Measurements from ENCODE around the gene DCAF17. TPM values are rescaled to one million over a fixed set of nuclear protein-coding genes. Genes with fewer than 3 reads are reported as not detected.

DCAF17 gene
- total and polyA plus RNA-seq, 2 donors (not counting 1 experiment from before 2014, with no cell fraction given), result 8.8 to 29.4 TPM

DNA sequence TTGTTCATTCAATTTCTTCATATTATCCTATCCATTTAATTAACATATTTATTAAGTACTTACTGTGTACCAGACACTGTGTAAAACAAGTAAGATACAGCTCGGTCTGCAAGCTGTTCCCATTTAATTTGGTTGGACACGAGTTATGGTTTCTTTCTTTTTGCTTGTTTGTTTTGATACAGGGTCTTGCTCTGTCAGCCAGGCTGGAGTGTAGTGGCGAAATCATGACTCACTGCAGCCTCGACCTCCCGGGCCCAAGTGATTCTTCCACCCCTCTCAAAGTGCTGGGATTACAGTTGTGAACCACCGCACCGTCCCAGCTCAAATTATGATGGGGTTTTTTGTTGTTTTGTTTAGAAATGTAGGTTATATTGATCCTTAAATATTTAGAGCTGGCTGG lies 97.3 kb downstream of the DCAF17 start:
- Histone ChIP-seq H3K27ac (ENCODE audit: low read length in 2 of 2) (no peak overlapping the region), H3K4me3 (ENCODE audit: control extremely low read depth in 1 of 5, extremely low read depth in 1 of 5, insufficient read depth in 1 of 5, low read depth in 2 of 5, low read length in 4 of 5) (no peak overlapping the region), H3K4me1 (ENCODE audit: control insufficient read depth in 2 of 2, insufficient read depth in 2 of 2, low read length in 2 of 2) (no peaks in the 10 kb centered on the region), H2AFZ (ENCODE audit: insufficient read depth, low read depth, low read length, poor library complexity, severe bottlenecking) (no peak overlapping the region), H3K4me2 (replicated peaks; ENCODE audit: low read depth, low read length, poor library complexity, severe bottlenecking) (no peak overlapping the region), H3K9ac (ENCODE audit: low read length) (no peak overlapping the region), H3K9me3 (ENCODE audit: control extremely low read depth in 1 of 3, control insufficient read depth in 2 of 3, insufficient read depth in 1 of 3, low read length in 2 of 3) (peaks cover 0 to 5% (median 0%) of the 10 kb centered on the region in 3 donors), H3K36me3 (replicated peaks in 1 of 2; ENCODE audit: control extremely low read depth in 1 of 2, control insufficient read depth in 1 of 2, extremely low read depth in 1 of 2, insufficient read depth in 2 of 2, low read length in 1 of 2) (no peaks in the 10 kb centered on the region), H3K27me3 (replicated peaks in 1 of 4; ENCODE audit: control extremely low read depth in 1 of 4, control insufficient read depth in 3 of 4, insufficient read depth in 4 of 4, low read length in 3 of 4) (peaks cover 0 to 4% (median 2%) of the 10 kb centered on the region in 4 experiments), H4K20me1 (ENCODE audit: control insufficient read depth, insufficient read depth, low read length, poor library complexity, severe bottlenecking) (no peaks in the 10 kb centered on the region), H3K79me2 (ENCODE audit: control insufficient read depth, insufficient read depth, low read length) (no peaks in the 10 kb centered on the region)
- Mint-ChIP-seq H3K4me1 (no peaks in the 10 kb centered on the region), H3K27ac (no peak overlapping the region), H3K4me3 (no peak overlapping the region), H3K9me3 (ENCODE audit: insufficient read depth) (peaks cover 6% of the 10 kb centered on the region), H3K27me3 (peaks cover 19% of the 10 kb centered on the region)
- no peak for ATAC-seq (ENCODE audit: low read depth)
- CTCF ChIA-PET, result no interaction called here
- POLR2A ChIA-PET, result interaction anchor here (0.6 kb wide), 1 partner anchor 449 kb away, joined by 4 read pairs; no protein-coding TSS in a partner anchor
- intact Hi-C loops (cut with micrococcal nuclease), result no loop called here
- DNase-seq, result no peak
- 60% methylated on average over 1 of the region's 7 CpGs for WGBS (ENCODE audit: insufficient coverage)
- TF ChIP-seq EZH2 (IDR thresholded peaks at IDR 0.05; ENCODE audit: borderline replicate concordance, insufficient read depth, low read depth, low read length, poor library complexity, severe bottlenecking) (no peak), CTCF (IDR thresholded peaks at IDR 0.05) (no peak)

DNA sequence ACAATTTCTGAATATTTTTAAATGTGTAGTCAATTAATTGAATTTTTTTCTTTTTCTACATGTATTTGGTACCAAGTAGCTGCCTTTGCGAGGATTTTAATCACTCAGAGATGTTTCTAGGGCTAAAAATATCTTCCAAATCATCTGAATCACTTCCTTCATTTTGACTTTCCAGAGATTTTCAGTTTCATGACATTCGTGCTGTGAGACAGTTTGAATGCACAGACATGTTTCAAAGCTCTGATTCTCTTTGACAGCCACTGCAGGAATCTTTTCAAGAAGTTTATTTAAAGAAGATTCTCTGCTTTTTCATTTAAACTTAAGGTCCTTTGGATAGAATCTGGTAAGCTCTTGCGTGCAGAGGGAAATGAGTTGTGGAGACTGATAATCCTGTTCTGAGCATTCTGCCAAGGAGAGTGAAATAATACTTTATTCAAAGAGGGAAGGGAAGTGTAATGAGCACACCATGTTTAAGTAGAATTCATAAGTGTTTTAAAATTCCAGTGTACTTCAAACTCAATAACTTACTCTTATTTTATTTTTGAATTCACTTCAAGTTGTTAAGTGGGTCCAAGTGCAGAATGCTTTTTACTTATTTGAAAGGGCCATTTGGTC lies 97.9 kb downstream of the DCAF17 start:
- H3K27me3 Mint-ChIP-seq, result peaks cover 21% of the 10 kb centered on the region
- H3K79me2 ChIP-seq (ENCODE audit: control insufficient read depth, insufficient read depth, low read length), result no peaks in the 10 kb centered on the region
- H4K20me1 ChIP-seq (ENCODE audit: control insufficient read depth, insufficient read depth, low read length, poor library complexity, severe bottlenecking), result no peaks in the 10 kb centered on the region
- H3K9me3 ChIP-seq (ENCODE audit: control extremely low read depth in 1 of 3, control insufficient read depth in 2 of 3, insufficient read depth in 1 of 3, low read length in 2 of 3), result peaks cover 0 to 5% (median 0%) of the 10 kb centered on the region in 3 donors
- no peak overlapping the region for H3K9ac ChIP-seq (ENCODE audit: low read length)
- peaks cover 6% of the 10 kb centered on the region for H3K9me3 Mint-ChIP-seq (ENCODE audit: insufficient read depth)
- no peak for TF ChIP-seq CTCF (IDR thresholded peaks at IDR 0.05)
- TF ChIP-seq EZH2 (IDR thresholded peaks at IDR 0.05; ENCODE audit: borderline replicate concordance, insufficient read depth, low read depth, low read length, poor library complexity, severe bottlenecking), result no peak
- 38% methylated on average over 3 of the region's 3 CpGs for WGBS (ENCODE audit: insufficient coverage)
- peaks cover 0 to 4% (median 2%) of the 10 kb centered on the region in 4 experiments for H3K27me3 ChIP-seq (replicated peaks in 1 of 4; ENCODE audit: control extremely low read depth in 1 of 4, control insufficient read depth in 3 of 4, insufficient read depth in 4 of 4, low read length in 3 of 4)
- H3K36me3 ChIP-seq (replicated peaks in 1 of 2; ENCODE audit: control extremely low read depth in 1 of 2, control insufficient read depth in 1 of 2, extremely low read depth in 1 of 2, insufficient read depth in 2 of 2, low read length in 1 of 2), result no peaks in the 10 kb centered on the region
- H3K27ac ChIP-seq (ENCODE audit: low read length in 2 of 2), result no peak overlapping the region
- no peaks in the 10 kb centered on the region for H3K4me1 Mint-ChIP-seq
- ATAC-seq (ENCODE audit: low read depth) (no peak), DNase-seq (no peak)
- ChIA-PET CTCF (no interaction called here), POLR2A (no interaction called here)
- H3K4me3 ChIP-seq (ENCODE audit: control extremely low read depth in 1 of 5, extremely low read depth in 1 of 5, insufficient read depth in 1 of 5, low read depth in 2 of 5, low read length in 4 of 5), result no peak overlapping the region
- H3K4me1 ChIP-seq (ENCODE audit: control insufficient read depth in 2 of 2, insufficient read depth in 2 of 2, low read length in 2 of 2), result no peaks in the 10 kb centered on the region
- intact Hi-C loops (cut with micrococcal nuclease), result no loop called here
- H3K4me3 Mint-ChIP-seq, result no peak overlapping the region
- no peak overlapping the region for H3K4me2 ChIP-seq (replicated peaks; ENCODE audit: low read depth, low read length, poor library complexity, severe bottlenecking)
- H2AFZ ChIP-seq (ENCODE audit: insufficient read depth, low read depth, low read length, poor library complexity, severe bottlenecking), result no peak overlapping the region
- no peak overlapping the region for H3K27ac Mint-ChIP-seq
